DOHH2 (cell line): Measurements from ENCODE around the gene KIR2DL4.
"Not testable (repeated sequence)": the region's sequence is repeated elsewhere in the genome, so short reads cannot be mapped to it uniquely, and the experiment has no call there.

Experiments
- EZH2phosphoT487 ChIP-seq: fragments of 200-600 bp; sonication (generic); IDR thresholded peaks from 2 replicates; pipeline ENCODE4 v1.6.1; 2017; ENCODE audit warnings: borderline replicate concordance, mild to moderate bottlenecking, antibody characterized with exemption, low read length, moderate library complexity, mixed read lengths
- TF ChIP-seq, protein P1 (sequence below): fragments of 200-600 bp; sonication (generic); IDR thresholded peaks from one replicate; pipeline ENCODE4 v1.5.1; 2014; ENCODE audit warnings: antibody characterized with exemption, mild to moderate bottlenecking, low read depth, low read length; ENCODE audit not compliant: poor library complexity, severe bottlenecking

DNA sequence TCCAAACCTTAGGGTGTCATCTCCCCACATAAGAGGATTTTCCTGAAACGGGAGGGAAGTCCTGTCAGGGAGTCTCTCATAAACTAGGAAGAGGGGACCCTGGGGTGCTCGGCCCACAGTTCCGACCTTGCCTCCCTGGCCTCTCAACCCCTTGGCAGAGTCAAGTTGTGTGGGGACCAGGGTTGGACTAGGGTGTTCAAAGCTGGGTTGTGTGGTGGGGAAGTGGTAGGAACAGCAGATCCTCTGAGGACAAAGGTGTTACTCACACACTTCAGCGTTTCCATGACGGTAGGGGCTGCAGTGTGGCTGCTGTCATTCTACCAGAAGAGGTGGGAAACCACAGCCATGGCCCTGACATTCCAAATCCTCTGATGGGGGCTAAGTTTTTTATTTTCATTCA is 31.7 kb downstream of the KIR2DL4 start:
- TF ChIP-seq, protein P1, sequence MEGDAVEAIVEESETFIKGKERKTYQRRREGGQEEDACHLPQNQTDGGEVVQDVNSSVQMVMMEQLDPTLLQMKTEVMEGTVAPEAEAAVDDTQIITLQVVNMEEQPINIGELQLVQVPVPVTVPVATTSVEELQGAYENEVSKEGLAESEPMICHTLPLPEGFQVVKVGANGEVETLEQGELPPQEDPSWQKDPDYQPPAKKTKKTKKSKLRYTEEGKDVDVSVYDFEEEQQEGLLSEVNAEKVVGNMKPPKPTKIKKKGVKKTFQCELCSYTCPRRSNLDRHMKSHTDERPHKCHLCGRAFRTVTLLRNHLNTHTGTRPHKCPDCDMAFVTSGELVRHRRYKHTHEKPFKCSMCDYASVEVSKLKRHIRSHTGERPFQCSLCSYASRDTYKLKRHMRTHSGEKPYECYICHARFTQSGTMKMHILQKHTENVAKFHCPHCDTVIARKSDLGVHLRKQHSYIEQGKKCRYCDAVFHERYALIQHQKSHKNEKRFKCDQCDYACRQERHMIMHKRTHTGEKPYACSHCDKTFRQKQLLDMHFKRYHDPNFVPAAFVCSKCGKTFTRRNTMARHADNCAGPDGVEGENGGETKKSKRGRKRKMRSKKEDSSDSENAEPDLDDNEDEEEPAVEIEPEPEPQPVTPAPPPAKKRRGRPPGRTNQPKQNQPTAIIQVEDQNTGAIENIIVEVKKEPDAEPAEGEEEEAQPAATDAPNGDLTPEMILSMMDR: not testable (repeated sequence)
- not testable (repeated sequence) for TF ChIP-seq EZH2phosphoT487
